GM18867 (cell line): ENCODE results near the gene ANKRD6.
A peak's percentile ranks its signal among the peaks of the same experiment; 100 is the strongest.

Source experiments
- ATAC-seq: cut with Tn5 transposase; IDR thresholded peaks from one replicate; pipeline ENCODE4 v1.9.1; 2021; ENCODE audit warnings: mild to moderate bottlenecking, moderate library complexity; ENCODE audit not compliant: unreplicated experiment

The ANKRD6 gene

DNA sequence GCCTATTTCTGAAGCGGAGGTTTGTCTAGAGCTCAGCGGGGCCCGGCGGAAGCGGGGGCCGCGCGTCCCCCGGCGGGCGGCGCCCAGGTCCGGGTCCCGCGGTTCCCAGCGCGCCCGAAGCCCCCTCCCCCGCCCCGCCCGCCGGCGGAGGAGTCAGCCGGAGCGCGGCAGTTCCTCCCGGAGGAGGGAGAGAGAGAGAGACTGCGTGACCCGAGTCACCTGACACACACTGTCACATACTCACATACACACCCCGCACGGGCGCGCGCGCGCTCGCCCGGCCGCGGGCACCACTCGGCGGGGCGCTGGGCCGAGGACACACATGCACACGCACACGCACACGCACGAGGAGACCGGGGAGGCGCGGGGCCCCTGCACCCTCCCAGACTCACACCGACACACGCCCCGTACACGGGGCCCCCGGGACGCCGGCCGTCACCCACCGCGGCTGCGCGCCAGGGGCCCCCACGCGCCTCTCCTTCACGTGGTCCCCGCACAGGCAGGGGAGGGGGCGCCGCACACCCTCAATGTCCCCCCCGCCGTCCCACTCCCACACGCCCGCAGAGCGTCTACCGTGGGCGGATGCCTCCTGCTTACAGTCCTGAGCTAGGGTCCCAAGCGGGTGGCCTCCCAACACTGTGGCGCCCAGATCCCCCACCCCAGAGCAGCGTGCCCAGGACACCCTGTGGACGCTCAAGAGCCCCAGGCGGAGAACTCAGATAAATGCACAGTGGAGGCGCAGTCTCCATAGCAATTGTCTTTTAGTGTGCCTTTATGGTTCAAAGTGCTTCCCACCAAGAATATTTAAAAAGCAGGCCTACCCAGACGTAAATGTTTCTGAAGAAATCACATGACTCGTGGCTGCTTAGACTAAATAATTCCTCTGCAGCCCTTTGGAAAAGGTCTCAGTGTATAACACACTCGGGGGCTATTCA, 20.6 kb upstream of the ANKRD6 start, which contains the start of gene RRAGD:
Gene RRAGD, minus strand, starts transcription at position 203 of the 935 bp plus-strand sequence. CDS start 280 bp downstream, outside the sequence.
- ATAC-seq, result peak; percentile 78

GRCh38 chr6:89413006-89413400, 19.9 kb upstream of the ANKRD6 start:
- no peak for ATAC-seq

DNA sequence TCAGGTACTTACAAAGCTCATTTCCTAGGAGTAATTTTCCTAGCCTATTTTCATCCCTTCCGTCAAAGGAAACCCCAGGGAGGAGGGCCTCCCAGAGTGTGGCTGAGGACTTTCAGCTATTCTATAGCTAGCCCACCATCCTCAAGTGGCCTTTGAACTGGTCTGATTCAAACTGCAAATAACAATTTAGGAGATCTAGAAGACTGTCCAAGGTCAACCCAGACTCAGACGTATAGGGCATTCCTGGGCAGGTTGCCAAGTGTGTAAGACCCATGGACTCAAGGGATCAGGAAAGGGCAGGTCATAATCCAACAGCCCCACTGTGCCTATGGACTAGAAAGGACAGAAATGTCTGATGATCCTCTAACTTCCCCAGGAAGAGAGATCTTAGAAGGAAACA, 18.7 kb upstream of the ANKRD6 start:
- no peak for ATAC-seq

- ATAC-seq, result no peak
These were observed 17.8 kb upstream of the ANKRD6 start for GRCh38 chr6:89415185-89415584.

- no peak for ATAC-seq
These were observed 16.2 kb upstream of the ANKRD6 start for GRCh38 chr6:89416796-89417195.

DNA sequence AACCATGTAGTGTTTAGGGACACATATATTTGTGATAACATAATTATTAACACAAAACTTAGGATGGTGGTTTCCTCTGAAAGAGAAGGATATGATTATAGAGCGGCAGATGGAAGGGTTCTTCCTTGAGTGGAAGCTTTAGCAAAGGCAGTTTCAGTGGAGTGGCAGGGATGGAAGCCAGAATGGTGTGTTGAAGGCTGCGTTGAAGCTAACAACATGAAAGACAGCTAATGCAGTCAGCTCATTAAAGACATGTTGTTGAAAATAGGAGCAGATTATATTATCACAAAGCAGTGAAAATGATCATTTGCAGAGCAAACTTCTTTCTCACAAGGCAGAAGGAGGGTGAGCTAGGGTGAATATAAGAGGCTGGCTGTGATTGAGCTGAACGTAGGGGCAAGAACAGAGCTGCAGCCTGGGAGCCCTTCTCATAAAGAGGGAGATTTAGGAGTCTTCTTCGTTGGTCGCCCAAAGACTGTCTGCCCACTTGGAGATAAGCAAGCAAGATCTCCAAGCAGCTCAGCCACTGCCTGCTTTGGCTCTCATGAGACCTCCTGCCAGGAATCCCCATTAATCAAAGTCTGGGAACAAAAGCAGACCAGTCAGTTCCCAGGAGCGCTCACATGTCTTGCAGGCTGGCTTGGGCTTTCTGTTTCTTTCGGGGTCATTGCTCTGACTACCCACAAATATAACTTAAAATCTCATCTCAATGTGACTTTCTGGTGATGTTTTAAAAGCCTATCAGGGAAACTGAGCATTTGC, 2.6 kb upstream of the ANKRD6 start:
- no peak for ATAC-seq

DNA sequence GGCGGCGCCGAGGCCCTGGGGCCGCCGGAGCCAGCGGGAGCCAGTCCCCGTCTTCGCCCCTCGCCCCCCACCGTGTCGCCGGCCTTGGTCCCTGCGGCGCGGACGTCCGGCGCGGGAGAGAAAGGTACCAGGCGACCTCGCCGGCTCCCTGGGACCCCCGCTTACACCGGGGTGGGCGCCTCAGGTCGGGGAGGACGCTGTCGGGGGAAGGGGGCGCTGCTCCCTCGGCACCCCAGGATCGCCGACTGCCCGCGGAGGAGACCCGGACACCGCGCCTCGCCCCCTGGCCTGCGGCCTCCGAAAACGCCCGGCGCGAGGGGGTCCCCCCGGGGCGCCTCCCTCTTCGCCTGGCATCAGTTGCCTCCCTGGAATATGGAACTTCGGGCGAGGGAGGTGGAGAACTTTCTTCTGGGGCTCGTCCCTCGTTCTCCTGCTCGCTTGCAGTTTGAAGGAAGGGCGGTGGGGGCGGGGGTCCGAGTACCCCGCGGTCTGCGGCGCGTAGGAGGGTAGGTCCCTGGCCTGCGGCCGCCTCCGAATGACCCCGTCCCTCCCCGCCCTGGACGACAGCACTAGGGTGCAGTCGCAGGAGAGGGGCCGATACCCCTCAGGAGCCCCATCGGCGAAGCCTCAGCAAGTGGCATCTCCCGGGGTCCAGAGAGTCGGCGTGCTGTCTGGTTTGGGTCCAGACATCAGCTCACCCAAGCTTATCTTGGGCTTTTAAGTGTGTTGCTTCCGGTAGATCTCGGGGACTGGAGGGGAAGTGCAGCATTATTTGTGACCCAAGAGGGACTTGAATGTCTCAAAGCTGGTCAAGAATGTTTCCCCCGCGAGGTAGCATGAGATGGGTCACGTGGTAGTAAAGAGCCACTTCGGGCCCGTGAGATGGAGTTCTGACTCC, 549 bp downstream of the ANKRD6 start:
- peak; percentile 47 for ATAC-seq

- no peak for ATAC-seq
These were observed 1.2 kb downstream of the ANKRD6 start for GRCh38 chr6:89434150-89434499.

DNA sequence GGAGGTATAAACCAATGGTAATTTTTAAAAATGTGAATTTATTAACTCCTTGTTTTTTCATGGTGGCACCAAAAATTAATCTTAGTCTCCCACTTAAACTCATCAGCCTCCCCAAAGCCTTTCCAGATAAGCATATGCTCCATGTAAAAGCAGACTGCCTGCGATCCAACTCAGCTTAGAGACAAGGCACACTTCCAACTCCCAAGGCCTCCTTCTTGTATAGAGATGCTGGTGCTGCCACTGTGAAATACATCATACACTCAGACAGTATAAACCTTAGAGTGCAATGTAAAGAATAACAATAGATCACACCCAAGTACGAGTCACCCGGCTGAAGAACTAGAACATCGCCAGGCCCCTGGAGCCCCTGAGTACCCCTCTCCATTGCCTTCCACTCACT, 2.0 kb downstream of the ANKRD6 start:
- ATAC-seq, result no peak

- no peak for ATAC-seq
These were observed 3.3 kb downstream of the ANKRD6 start for GRCh38 chr6:89436226-89436625.

- ATAC-seq, result no peak
These were observed 5.3 kb downstream of the ANKRD6 start for GRCh38 chr6:89438248-89438647.

DNA sequence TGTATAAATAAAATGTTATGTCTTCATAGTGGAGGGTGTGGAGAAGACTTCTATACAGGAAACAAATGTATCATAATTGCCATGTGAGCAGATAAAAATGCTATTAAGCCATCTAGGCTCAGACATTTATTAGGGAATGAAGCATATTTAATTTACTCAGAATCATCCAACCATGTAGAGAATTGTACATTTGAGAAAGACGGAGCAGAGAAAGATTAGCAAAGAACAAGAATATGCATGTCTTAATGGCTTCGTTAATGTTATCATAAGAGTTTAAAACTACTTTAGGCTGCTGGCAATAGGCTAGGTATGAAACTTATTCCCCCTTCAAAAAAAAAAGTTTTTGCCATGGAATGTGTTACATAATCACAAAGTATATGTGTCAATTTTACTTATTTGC, 6.1 kb downstream of the ANKRD6 start:
- ATAC-seq, result no peak

- ATAC-seq, result no peak
These were observed 7.2 kb downstream of the ANKRD6 start for GRCh38 chr6:89440200-89440599.

DNA sequence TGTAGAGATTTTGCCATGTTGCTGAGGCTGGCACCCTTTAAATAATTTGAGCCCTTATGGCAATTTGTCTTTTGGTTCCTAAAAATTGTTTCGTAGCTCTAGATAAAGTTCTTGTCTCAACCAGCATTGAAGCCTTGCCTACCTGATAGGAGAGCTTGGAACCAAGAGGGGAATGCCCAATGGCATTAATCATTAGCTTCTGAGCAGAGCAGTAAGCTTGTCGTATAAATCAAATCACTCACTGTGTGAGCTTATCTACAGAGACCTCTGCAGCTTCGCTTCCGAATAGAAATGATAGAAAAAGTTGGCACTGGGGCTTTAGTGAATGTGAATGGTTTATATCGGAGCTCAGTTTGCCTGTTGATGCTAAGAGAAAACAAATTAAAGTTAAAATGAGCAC, 10.7 kb downstream of the ANKRD6 start:
- ATAC-seq, result no peak

GRCh38 chr6:89449193-89449592, 16.2 kb downstream of the ANKRD6 start:
- ATAC-seq, result no peak

DNA sequence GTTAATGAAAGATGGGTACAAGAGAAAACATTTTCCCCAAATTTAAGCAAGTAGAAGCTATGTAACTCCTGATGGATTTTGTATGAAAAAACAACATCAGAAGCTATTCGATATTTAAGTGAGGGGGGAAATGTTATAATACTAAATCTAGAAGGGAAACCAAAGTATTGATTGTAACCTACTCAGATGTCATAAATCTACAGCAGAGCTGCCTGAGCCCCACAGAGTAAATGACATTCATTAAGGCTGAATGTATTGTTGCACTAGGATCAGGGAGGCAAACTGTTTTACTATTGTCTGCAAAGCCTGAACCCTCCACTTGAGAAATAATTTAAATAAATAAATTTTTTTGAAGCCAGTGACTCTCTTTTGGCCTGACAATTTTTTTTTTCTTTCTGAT, 19.3 kb downstream of the ANKRD6 start:
- no peak for ATAC-seq

DNA sequence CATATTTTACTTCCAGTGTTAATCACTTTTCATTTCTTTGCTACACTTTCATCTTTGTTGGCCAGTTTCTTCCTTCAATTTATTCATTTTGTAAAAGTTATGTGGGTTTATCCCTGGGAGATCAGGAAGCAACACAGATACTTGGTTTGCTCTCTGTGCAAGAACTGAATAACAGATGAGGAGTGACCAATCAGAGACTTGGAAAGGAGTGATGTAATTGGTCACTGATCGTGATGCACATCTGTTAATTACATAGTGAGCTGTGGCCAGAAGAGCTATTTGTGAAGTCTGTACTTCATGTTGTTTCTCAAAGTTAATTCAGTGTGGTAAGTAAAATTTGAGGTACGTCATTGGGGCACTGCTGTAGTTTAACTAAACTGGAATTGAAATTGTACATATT, 21.3 kb downstream of the ANKRD6 start:
- no peak for ATAC-seq

GRCh38 chr6:89458704-89459103, 25.8 kb downstream of the ANKRD6 start:
- no peak for ATAC-seq

GRCh38 chr6:89459501-89459900, 26.5 kb downstream of the ANKRD6 start:
- no peak for ATAC-seq

GRCh38 chr6:89460713-89461112, 27.8 kb downstream of the ANKRD6 start:
- no peak for ATAC-seq

- no peak for ATAC-seq
These were observed 29.6 kb downstream of the ANKRD6 start for GRCh38 chr6:89462503-89462902.
